ENCODE data around the gene SUPT7L. TPM values are rescaled to one million over a fixed set of nuclear protein-coding genes. Genes with fewer than 3 reads are reported as not detected.

Gene SUPT7L
- total and polyA plus RNA-seq, 2 of the 13 experiments (the other 11 are each of a cell fraction or from before 2014, with no cell fraction given) = 32.9 to 77.5 TPM

DNA sequence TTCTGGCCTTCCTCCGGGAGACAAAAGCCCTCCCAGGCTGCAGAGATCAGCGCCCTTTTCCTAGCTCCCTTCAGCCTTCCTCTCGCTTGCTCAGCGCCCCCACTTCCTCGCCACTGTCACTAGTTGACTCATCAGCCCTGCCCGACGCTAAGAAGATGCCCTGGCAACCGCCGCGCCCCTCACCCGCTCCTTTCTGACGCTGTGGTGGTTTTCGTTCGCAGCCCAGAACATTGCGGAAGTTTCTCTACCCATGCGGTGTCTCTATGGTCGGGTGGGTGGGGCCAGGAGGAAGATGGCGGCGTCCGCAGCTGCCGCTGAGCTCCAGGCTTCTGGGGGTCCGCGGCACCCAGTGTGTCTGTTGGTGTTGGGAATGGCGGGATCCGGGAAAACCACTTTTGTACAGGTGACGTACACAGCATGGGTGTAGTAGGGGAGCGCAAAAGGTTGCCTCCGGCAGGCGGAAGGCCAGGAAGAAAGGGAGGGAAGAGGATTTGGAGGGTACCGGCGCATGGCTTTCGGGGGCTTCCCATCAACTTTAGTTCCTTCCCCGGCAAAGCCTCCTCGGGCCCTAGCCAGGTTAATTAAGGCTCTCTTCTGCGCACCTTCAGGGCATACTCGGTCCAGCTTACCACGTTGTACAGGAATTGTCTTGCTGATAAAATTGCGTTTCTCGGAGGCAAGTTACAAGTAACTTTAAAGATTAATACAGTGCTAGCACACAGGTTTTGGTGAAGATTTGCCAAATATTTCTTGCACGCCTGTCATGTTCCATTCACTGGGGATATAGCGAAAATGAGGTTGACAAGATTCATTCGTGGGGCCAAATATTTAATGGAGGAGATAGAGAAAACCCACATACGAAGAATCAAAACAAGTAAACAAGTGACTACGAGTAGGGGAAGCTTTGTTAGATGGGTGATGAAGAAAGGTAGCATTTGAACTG, 34.4 kb downstream of the SUPT7L start, which contains the start of the genes CCDC121 and GPN1 (continued):
- TF ChIP-seq, protein P1, sequence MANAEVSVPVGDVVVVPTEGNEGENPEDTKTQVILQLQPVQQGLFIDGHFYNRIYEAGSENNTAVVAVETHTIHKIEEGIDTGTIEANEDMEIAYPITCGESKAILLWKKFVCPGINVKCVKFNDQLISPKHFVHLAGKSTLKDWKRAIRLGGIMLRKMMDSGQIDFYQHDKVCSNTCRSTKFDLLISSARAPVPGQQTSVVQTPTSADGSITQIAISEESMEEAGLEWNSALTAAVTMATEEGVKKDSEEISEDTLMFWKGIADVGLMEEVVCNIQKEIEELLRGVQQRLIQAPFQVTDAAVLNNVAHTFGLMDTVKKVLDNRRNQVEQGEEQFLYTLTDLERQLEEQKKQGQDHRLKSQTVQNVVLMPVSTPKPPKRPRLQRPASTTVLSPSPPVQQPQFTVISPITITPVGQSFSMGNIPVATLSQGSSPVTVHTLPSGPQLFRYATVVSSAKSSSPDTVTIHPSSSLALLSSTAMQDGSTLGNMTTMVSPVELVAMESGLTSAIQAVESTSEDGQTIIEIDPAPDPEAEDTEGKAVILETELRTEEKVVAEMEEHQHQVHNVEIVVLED (CRISPR knock-in tag; IDR thresholded peaks at IDR 0.05; ENCODE audit: borderline replicate concordance) = peak; percentile 71; the same call in 1 of the 2 replicates
- no peak for TF ChIP-seq FOXJ3 (CRISPR knock-in tag; IDR thresholded peaks at IDR 0.05; ENCODE audit: borderline replicate concordance)
- TF ChIP-seq ZNF274 (CRISPR knock-in tag; IDR thresholded peaks at IDR 0.05) = no peak
- TF ChIP-seq SMC3 (IDR thresholded peaks at IDR 0.05; ENCODE audit: low read length) = no peak
- peak; percentile 54; the same call in 1 of the 2 replicates for TF ChIP-seq ZNF709 (CRISPR knock-in tag; IDR thresholded peaks at IDR 0.05)
- TF ChIP-seq ZNF33B (CRISPR knock-in tag; IDR thresholded peaks at IDR 0.05) = peak; percentile 94
- peak; percentile 41; the same call in 1 of the 2 replicates for TF ChIP-seq ZKSCAN8 (CRISPR knock-in tag; IDR thresholded peaks at IDR 0.05; ENCODE audit: borderline replicate concordance)
- no peak; the same call in 1 of the 2 replicates for TF ChIP-seq ZSCAN25 (CRISPR knock-in tag; IDR thresholded peaks at IDR 0.05)
- TF ChIP-seq ZFY (CRISPR knock-in tag; IDR thresholded peaks at IDR 0.05) = peak; percentile 80
- TF ChIP-seq ZBTB7A (CRISPR knock-in tag; IDR thresholded peaks at IDR 0.05) = peak; percentile 84
- TF ChIP-seq HNRNPLL (IDR thresholded peaks at IDR 0.05; ENCODE audit: low read depth, low read length, poor library complexity, severe bottlenecking) = peak; percentile 96
- no peak for TF ChIP-seq FOSL1 (CRISPR knock-in tag; IDR thresholded peaks at IDR 0.05; ENCODE audit: borderline replicate concordance)
- TF ChIP-seq MAFG (CRISPR knock-in tag; IDR thresholded peaks at IDR 0.05) = no peak
- TF ChIP-seq RARG (CRISPR knock-in tag; IDR thresholded peaks at IDR 0.05; ENCODE audit: low read depth) = 0 out of 2 replicates have a peak, but pooled peaks have one; percentile 50
- no peak for TF ChIP-seq DNMT3B (CRISPR knock-in tag; conservative IDR thresholded peaks at IDR 0.05)
- TF ChIP-seq, protein P2, sequence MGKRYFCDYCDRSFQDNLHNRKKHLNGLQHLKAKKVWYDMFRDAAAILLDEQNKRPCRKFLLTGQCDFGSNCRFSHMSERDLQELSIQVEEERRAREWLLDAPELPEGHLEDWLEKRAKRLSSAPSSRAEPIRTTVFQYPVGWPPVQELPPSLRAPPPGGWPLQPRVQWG (CRISPR knock-in tag; IDR thresholded peaks at IDR 0.05; ENCODE audit: borderline replicate concordance, low read depth) = no peak
- peak; percentile 81; the same call in 1 of the 2 replicates for TF ChIP-seq ZNF230 (CRISPR knock-in tag; IDR thresholded peaks at IDR 0.05)
- peak; percentile 95; the same call in 1 of the 2 replicates for TF ChIP-seq ZNF839 (CRISPR knock-in tag; IDR thresholded peaks at IDR 0.05; ENCODE audit: borderline replicate concordance)
- TF ChIP-seq YEATS2 (CRISPR knock-in tag; IDR thresholded peaks at IDR 0.05; ENCODE audit: borderline replicate concordance) = peak; percentile 83; the same call in 1 of the 2 replicates
- peak; percentile 89 for TF ChIP-seq ZNF781 (CRISPR knock-in tag; IDR thresholded peaks at IDR 0.05; ENCODE audit: borderline replicate concordance, not compliant biosample characterization)
- TF ChIP-seq PCBP2 (optimal IDR thresholded peaks at IDR 0.05; ENCODE audit: low read depth, low read length, poor library complexity, severe bottlenecking) = no peak
- TF ChIP-seq ATF1 (CRISPR knock-in tag; IDR thresholded peaks at IDR 0.05) = peak; percentile 75
- TF ChIP-seq POLR2AphosphoS2 (IDR thresholded peaks at IDR 0.05; ENCODE audit: low read depth, low read length) = no peak
- no peak for TF ChIP-seq JDP2 (CRISPR knock-in tag; IDR thresholded peaks at IDR 0.05; ENCODE audit: borderline replicate concordance)
- TF ChIP-seq ZC3H4 (CRISPR knock-in tag; IDR thresholded peaks at IDR 0.05; ENCODE audit: borderline replicate concordance) = no peak
- peak; percentile 73 for TF ChIP-seq CREM (IDR thresholded peaks at IDR 0.05)
- TF ChIP-seq CREM (CRISPR knock-in tag; IDR thresholded peaks at IDR 0.05) = peak; percentile 21; the same call in 1 of the 2 replicates
- peak; percentile 62; the same call in 1 of the 2 replicates for TF ChIP-seq SIX4 (CRISPR knock-in tag; IDR thresholded peaks at IDR 0.05)
